Measurements from ENCODE around the gene PTPRF.

PTPRF gene

GRCh38 chr1:43521078-43521477 is 9.6 kb upstream of the PTPRF start:
- DNase-seq (ENCODE audit: low read depth in 1 of 2, low spot score in 1 of 2), result no peak
- no peak for TF ChIP-seq JUND (IDR thresholded peaks at IDR 0.05; ENCODE audit: low read depth)
- in situ Hi-C loops (cut with HindIII; ENCODE audit: low pct_unique_long_range_greater_than_20kb, low sequenced_read_pairs), result no loop called here

DNA sequence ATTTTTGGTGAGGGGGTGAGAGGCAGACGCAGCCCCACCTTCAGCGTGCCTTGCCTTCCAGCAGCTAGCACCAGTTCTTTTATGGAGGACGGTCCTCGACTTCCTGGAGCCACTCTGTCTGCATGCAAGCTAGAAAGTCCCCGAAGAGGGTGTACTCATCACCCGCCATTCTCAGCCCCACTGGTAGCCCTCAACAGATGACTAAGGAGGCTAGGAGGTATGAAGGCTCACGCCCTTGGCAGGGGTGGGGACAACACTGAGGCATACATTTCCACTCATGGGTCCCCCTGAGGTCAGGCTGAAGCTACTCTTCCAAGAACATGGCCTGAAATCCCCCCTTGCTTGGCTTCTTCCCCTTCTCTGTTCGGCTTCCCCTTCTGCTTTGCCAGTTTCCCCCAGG is 8.9 kb upstream of the PTPRF start:
- in situ Hi-C loops (cut with HindIII; ENCODE audit: low pct_unique_long_range_greater_than_20kb, low sequenced_read_pairs), result no loop called here
- no peak for DNase-seq (ENCODE audit: low read depth in 1 of 2, low spot score in 1 of 2)
- TF ChIP-seq JUND (IDR thresholded peaks at IDR 0.05; ENCODE audit: low read depth), result no peak

- DNase-seq (ENCODE audit: low read depth in 1 of 2, low spot score in 1 of 2), result no peak
- in situ Hi-C loops (cut with HindIII; ENCODE audit: low pct_unique_long_range_greater_than_20kb, low sequenced_read_pairs), result no loop called here
- TF ChIP-seq JUND (IDR thresholded peaks at IDR 0.05; ENCODE audit: low read depth), result no peak
Observed at GRCh38 chr1:43522431-43522775, 8.3 kb upstream of the PTPRF start.

DNA sequence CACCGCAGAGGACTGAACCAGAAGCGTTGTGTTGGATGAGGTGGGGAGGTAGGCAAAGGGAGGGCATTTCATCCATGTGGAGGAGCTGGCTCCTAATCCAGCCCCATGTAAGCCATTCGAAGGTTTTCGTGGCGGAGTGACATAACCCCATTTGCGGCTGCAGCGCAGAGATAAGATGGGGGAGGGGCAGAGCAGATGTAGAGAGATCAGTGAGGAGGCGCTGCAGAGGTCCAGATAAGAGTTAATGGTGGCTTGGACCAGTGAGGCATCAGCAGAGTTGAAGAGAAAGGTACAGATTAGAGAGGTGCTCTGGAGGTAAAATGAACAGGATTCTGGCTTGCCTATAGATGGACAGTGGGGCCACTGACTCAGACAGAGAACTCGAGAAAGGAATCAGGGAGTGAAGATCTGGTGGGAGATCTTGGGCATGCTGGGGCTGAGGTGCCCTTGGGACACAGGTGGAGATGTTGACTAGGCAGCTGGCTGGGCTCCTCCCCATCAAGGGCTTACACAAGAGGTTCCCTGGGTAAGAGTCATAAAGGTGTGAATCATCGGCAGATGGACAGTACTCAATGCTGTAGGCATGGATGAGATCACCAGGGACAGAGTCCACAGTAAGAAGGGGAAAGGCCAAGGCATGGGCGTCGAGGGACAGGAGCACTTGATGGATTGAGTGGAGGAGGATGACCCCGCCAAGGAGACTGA is 7.8 kb upstream of the PTPRF start:
- TF ChIP-seq JUND (IDR thresholded peaks at IDR 0.05; ENCODE audit: low read depth), result no peak
- in situ Hi-C loops (cut with HindIII; ENCODE audit: low pct_unique_long_range_greater_than_20kb, low sequenced_read_pairs), result no loop called here
- DNase-seq (ENCODE audit: low read depth in 1 of 2, low spot score in 1 of 2), result peak in 1 of 2 experiments; percentile 40

DNA sequence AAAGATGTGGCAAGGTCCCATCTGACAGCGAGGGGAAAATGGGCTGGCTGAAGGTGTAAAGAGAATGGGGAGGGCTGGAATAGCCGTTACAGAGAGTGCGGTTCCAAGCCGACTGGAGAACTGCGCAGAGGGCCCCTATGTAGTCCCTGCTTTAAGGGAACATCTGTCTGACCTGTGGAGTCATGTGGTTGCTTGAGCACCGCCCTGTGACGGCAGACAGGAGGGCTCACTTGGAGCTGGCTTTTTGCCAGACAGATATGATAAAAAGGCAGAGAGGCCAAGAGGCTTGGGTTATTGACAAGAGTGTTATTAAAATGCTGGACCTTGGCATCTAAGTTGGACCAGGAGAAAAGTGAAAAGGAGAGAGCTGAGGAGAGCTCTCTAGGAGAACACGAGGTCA is 5.9 kb upstream of the PTPRF start:
- in situ Hi-C loops (cut with HindIII; ENCODE audit: low pct_unique_long_range_greater_than_20kb, low sequenced_read_pairs), result no loop called here
- TF ChIP-seq JUND (IDR thresholded peaks at IDR 0.05; ENCODE audit: low read depth), result no peak
- DNase-seq (ENCODE audit: low read depth in 1 of 2, low spot score in 1 of 2), result no peak

DNA sequence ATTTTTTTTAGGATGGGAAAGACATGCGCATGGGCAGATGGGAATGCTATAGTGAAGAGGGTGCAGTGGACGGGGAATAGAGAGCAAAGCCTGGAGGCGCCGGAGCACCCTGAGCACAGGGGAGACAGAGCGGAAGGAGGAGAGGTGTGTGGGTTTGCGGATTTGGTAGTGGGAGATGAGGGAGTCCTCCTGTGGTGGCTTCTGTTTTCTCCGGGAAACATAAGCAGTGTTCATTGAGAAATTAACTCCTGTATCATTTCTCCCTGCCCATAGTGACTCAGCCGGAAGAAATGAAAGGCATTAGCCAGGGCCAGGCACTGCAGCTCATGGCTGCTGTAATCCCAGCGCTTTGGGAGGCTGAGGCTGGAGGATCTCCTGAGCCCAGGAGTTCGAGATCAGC is 4.7 kb upstream of the PTPRF start:
- in situ Hi-C loops (cut with HindIII; ENCODE audit: low pct_unique_long_range_greater_than_20kb, low sequenced_read_pairs), result no loop called here
- TF ChIP-seq JUND (IDR thresholded peaks at IDR 0.05; ENCODE audit: low read depth), result no peak
- no peak for DNase-seq (ENCODE audit: low read depth in 1 of 2, low spot score in 1 of 2)

- no peak for TF ChIP-seq JUND (IDR thresholded peaks at IDR 0.05; ENCODE audit: low read depth)
- DNase-seq (ENCODE audit: low read depth in 1 of 2, low spot score in 1 of 2), result no peak
- in situ Hi-C loops (cut with HindIII; ENCODE audit: low pct_unique_long_range_greater_than_20kb, low sequenced_read_pairs), result no loop called here
Observed at GRCh38 chr1:43527111-43527878, 3.4 kb upstream of the PTPRF start.

- TF ChIP-seq JUND (IDR thresholded peaks at IDR 0.05; ENCODE audit: low read depth), result no peak
- DNase-seq (ENCODE audit: low read depth in 1 of 2, low spot score in 1 of 2), result peak; percentile 52 to 88
- in situ Hi-C loops (cut with HindIII; ENCODE audit: low pct_unique_long_range_greater_than_20kb, low sequenced_read_pairs), result no loop called here
Observed at GRCh38 chr1:43529206-43529731, 1.4 kb upstream of the PTPRF start.

DNA sequence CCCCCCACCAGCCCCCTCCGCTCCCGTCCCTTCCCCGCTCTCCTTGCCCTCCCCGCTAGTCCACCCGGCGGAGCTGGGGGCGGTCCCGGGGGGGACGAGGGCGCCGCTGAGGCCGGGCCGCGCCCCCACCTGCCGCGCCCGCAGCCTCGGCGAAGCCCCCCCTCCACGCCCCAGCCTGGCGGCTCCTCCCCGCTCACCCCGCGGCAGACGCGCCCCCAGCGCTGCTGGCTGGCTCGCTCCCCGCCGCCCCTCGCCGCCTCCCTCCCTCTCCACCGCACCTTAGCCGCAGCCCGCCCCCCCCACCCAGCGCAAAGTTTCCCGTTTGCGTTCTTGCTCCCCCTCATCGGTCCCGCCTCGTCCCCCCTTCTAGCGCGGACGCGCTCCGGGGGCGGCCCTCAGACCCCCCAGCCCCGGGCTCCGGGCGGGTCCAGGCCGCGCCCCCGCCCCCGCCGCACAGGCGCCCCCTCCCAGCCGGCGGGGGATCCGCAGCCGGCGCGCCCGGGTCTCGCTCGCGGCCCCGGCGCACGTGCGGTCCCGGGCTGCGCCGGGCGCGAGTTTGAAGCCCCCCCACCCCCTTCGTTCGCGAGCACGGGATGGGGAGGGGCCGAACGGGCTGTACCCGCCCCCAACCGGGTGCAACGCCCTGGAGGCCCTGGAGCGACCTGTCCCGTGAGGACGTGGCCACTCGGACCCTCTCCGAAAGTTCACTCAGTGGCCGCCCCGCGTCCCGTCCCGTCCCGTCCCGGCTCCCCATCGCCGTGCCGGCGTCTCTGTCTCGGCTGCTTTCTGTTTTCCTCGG is 623 bp downstream of the PTPRF start:
- DNase-seq (ENCODE audit: low read depth in 1 of 2, low spot score in 1 of 2), result peak in 1 of 2 experiments; percentile 64
- TF ChIP-seq JUND (IDR thresholded peaks at IDR 0.05; ENCODE audit: low read depth), result no peak
- in situ Hi-C loops (cut with HindIII; ENCODE audit: low pct_unique_long_range_greater_than_20kb, low sequenced_read_pairs), result no loop called here

DNA sequence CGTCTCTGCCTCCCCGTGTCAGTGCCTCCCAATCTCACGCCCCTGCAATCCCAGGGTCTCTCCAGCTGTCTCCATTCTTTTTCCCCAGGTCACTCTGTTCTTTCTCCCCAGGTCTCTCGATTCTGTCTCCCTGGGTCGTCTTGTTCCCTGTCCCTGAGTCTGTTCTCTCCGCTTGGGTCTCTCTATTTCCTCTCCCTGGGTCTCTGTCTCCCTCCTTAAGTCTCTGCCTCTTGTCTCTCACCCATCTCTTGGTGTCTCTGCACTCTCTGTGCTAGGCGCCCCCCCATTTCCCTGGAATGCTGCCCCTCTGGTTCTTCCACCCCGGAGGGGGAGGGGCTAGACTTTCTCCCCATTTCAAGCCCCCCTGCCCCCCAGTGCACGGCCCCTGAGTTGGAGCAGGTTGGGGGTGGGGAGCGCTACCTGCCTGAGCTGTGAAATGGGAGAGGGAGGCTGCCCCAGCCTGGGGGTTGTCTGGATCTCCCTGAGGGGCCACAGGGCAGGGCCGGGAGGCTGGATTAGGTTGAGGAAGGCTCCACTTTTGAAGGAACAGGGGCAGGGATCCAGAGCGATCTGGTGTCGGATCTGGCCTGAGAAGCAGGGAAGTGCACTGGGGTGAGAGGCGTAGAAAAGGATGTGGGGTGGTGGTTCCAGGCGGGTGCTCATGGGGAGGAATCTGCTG is 1.4 kb downstream of the PTPRF start:
- peak in 1 of 2 experiments; percentile 47 for DNase-seq (ENCODE audit: low read depth in 1 of 2, low spot score in 1 of 2)
- in situ Hi-C loops (cut with HindIII; ENCODE audit: low pct_unique_long_range_greater_than_20kb, low sequenced_read_pairs), result no loop called here
- no peak for TF ChIP-seq JUND (IDR thresholded peaks at IDR 0.05; ENCODE audit: low read depth)

DNA sequence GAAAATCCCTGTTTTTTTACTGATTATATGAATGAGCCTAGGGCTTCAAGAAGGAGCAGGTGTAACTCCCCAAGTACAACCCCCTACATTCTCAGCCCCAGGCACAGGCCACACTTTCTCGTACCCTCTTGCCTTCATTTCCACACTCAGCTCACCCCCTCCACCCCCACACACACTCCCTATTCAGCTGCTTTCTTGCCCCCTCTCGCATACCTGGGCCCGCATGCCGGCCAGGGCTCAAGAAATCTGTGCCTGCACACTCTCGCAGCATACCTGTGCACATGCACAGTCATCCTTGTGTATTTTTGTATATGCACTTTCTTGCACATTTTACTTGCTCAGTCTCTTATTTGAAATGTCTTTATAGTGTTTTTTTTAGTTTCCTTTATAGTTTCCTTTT is 2.0 kb downstream of the PTPRF start:
- no peak for DNase-seq (ENCODE audit: low read depth in 1 of 2, low spot score in 1 of 2)
- TF ChIP-seq JUND (IDR thresholded peaks at IDR 0.05; ENCODE audit: low read depth), result no peak
- in situ Hi-C loops (cut with HindIII; ENCODE audit: low pct_unique_long_range_greater_than_20kb, low sequenced_read_pairs), result no loop called here

GRCh38 chr1:43533584-43533983 is 2.9 kb downstream of the PTPRF start:
- in situ Hi-C loops (cut with HindIII; ENCODE audit: low pct_unique_long_range_greater_than_20kb, low sequenced_read_pairs), result no loop called here
- TF ChIP-seq JUND (IDR thresholded peaks at IDR 0.05; ENCODE audit: low read depth), result no peak
- DNase-seq (ENCODE audit: low read depth in 1 of 2, low spot score in 1 of 2), result no peak
